PC-9 (cell line): ENCODE data around the gene USP2.

Source experiments
- EZH2 ChIP-seq: fragments of 200-600 bp; sonication (generic); IDR thresholded peaks from 2 replicates; pipeline ENCODE4 v1.8.0; 2017; ENCODE audit warnings: antibody characterized with exemption, low read depth
- TF ChIP-seq, protein P1 (sequence below): fragments of 200-600 bp; sonication (generic); conservative IDR thresholded peaks from 2 replicates; pipeline ENCODE4 v1.6.1; 2017; ENCODE audit warnings: mixed run types, antibody characterized with exemption, mild to moderate bottlenecking, moderate library complexity

DNA sequence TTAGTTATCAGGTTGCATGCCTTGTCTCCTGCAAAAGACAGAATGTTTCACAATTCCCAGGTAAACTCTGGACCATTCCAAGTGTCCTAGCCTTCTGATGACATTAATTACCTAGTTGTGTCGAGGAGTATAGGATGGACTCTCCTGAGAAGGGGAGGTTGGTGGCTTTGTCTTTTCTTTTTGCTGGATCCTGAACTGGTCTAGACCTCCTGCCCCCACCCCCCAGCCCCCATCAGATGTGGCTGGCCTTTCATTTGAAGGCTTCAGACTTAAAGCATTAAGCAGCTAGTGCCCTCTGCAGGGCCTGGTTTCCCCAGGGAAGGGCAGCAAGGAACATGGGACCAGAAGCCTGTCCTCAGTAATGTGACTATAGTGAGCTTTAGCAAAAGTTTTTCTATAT, 74.3 kb downstream of the USP2 start:
- no peak for TF ChIP-seq EZH2
- TF ChIP-seq, protein P1, sequence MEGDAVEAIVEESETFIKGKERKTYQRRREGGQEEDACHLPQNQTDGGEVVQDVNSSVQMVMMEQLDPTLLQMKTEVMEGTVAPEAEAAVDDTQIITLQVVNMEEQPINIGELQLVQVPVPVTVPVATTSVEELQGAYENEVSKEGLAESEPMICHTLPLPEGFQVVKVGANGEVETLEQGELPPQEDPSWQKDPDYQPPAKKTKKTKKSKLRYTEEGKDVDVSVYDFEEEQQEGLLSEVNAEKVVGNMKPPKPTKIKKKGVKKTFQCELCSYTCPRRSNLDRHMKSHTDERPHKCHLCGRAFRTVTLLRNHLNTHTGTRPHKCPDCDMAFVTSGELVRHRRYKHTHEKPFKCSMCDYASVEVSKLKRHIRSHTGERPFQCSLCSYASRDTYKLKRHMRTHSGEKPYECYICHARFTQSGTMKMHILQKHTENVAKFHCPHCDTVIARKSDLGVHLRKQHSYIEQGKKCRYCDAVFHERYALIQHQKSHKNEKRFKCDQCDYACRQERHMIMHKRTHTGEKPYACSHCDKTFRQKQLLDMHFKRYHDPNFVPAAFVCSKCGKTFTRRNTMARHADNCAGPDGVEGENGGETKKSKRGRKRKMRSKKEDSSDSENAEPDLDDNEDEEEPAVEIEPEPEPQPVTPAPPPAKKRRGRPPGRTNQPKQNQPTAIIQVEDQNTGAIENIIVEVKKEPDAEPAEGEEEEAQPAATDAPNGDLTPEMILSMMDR: no peak
